Right ventricle myocardium inferior (tissue), 1 donor: ENCODE data around the gene MYH9. TPM values are rescaled to one million over a fixed set of nuclear protein-coding genes. Genes with fewer than 3 reads are reported as not detected.

ENCODE experiments used
- ATAC-seq: fragments of 200-7000 bp; cut with Tn5 transposase; one replicate; pipeline ENCODE4 v1.9.1; 2020; ENCODE audit warnings: mild to moderate bottlenecking, moderate library complexity
- DNase-seq: peaks from one replicate; pipeline ENCODE4 v3.0.0; 2021; ENCODE audit errors: missing footprints
- intact Hi-C: fragments of 100-400 bp; cut with DNase I; formaldehyde crosslinking; loops from one replicate; pipeline ENCODE4 v1.11.0; 2022
- total RNA-seq: library from RNA; stranded (reverse); fragmentation: NEBNext Ultra II Directional; extraction: Animal tissue kit (Norgen Biotek cat#: 25700); gene quantifications from one replicate; pipeline ENCODE4 v1.2.1, GENCODE V29; 2021
- donor health status: DM: no; HTN: yes; CAD: no; lungs with severe emphysema.

MYH9 gene
- total RNA-seq, 1 donor from 2014 or later = 180 TPM

DNA sequence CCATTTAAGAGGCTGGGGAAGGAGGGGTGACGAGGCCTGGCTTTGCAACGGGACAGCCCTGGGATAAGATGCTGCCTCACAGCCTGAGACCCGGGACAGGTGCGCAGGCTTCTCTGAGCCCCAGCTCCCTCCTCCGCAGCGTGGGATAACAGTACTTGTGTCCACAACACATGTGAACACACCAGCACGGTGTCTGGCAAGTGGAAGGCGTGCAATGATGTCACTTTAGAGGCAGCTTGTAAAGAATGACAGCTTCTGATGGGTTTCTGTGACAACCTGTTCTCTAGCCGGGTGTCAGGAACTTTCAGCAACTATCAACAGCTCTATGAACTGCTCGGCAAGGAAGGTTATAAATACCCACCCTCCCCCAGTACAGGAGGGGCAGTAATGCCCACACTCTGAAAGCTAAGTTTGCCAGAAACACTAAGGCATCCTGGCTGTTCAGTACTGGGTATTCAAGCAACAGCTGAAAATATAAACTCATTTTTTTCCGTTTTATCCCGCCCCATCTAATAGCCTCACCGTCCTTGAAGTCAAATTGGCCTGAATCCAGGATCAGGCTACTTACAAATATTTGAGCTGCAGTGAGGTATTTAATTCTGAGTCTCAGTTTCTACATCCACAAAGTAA is 59.7 kb downstream of the MYH9 start:
- intact Hi-C loops = loop anchor here (2.0 kb wide), 1 partner anchor 59 kb away; the partner anchor contains the start of gene MYH9
- peak; percentile 49 for ATAC-seq
- no peak for DNase-seq

- ATAC-seq = no peak
- DNase-seq = no peak
- intact Hi-C loops = no loop called here
These were observed 61.3 kb downstream of the MYH9 start for GRCh38 chr22:36326178-36327161.

- no peak for DNase-seq
These were observed 62.4 kb downstream of the MYH9 start for GRCh38 chr22:36325154-36326031.

GRCh38 chr22:36324414-36324813 is 63.4 kb downstream of the MYH9 start:
- DNase-seq = no peak
- intact Hi-C loops = loop anchor here (2.0 to 5.0 kb wide), 2 partner anchors 38 to 143 kb away; no protein-coding TSS in a partner anchor
- ATAC-seq = peak; percentile 27

More at GRCh38 chr22:36325154-36326031, 62.4 kb downstream of the MYH9 start:
- ATAC-seq = no peak
- intact Hi-C loops = loop anchor here (2.0 kb wide), 1 partner anchor 37 kb away; no protein-coding TSS in a partner anchor

- DNase-seq (peak; percentile 84), ATAC-seq (peak; percentile 58)
- intact Hi-C loops = loop anchor here (1.0 to 5.0 kb wide), 3 partner anchors 39 to 143 kb away; no protein-coding TSS in a partner anchor
These were observed 63.9 kb downstream of the MYH9 start for GRCh38 chr22:36323855-36324331.

GRCh38 chr22:36323182-36323854 is 64.4 kb downstream of the MYH9 start:
- DNase-seq = no peak
- peak; percentile 67 for ATAC-seq
- intact Hi-C loops = loop anchor here (1.0 to 5.0 kb wide), 2 partner anchors 65 to 144 kb away; no protein-coding TSS in a partner anchor

- ATAC-seq = no peak
- intact Hi-C loops = loop anchor here (5.0 kb wide), 1 partner anchor 145 kb away; no protein-coding TSS in a partner anchor
- no peak for DNase-seq
These were observed 65.2 kb downstream of the MYH9 start for GRCh38 chr22:36322602-36322915.

GRCh38 chr22:36321797-36322601 is 65.8 kb downstream of the MYH9 start:
- DNase-seq (no peak), ATAC-seq (no peak)
- intact Hi-C loops = loop anchor here (5.0 kb wide), 1 partner anchor 145 kb away; no protein-coding TSS in a partner anchor

DNA sequence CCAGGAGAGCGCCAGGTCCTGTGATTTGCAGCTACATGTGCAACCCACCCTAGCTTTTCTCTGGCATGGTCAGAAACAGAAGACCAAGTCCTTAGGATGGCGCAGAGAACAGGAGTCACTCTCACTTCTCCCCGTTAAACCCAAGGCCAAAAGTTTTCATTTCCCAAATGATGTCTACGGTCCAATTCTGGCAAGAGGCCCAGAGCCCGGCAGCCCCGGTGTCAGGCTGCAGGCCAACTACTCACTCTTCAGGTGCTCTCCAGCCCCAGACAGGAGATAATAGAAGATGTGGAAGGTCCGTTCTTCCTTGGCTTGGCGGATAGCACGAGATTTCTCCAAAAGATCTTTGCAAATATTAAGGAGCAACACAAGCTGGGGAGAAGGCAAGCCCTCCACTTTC is 67.2 kb downstream of the MYH9 start:
- no peak for ATAC-seq
- intact Hi-C loops = loop anchor here (5.0 kb wide), 1 partner anchor 147 kb away; no protein-coding TSS in a partner anchor
- no peak for DNase-seq

DNA sequence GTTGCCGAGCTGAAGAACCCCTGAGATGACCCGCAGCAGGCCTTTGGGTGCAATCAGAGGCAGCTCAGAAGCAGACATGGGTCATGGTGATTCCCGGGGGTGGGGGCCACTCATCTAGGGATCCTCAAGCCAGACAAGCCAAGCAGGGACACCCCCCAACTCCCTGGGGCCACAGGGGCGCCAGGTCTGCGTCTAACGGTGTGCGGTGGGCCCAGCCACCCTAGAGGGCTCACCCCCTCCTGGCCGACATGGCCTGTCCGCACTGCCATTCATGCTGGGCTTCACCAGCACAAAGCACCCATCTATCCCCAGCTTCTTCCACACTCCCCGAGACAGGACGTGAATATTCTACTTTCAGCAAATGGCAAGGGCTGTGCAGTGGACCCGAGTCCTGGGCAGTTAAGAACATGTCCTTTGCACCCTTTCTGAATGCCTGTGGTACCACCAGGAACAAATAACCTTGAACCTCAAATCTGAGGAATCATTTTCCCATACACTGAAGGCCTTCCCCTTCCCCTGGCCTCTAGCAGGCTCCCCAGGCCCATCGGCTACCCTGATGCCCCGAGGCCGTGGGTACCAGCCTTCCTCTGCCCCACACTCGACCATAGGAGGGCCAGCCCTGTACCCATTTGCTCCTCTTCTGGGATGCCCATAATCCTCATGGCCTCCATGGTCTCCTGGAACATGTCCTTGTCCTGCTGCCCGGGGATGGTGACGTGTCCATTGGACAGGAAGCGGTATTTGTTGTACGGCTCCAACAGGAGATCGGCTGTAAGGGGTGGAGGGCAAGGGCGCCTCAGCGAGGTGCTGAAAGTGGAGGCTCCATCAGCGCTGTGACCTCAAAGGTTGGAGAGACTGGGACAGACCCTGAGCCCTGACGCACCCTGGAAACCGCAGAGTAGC is 67.9 kb downstream of the MYH9 start:
- DNase-seq (no peak), ATAC-seq (no peak)
- intact Hi-C loops = loop anchor here (5.0 kb wide), 1 partner anchor 147 kb away; no protein-coding TSS in a partner anchor

DNA sequence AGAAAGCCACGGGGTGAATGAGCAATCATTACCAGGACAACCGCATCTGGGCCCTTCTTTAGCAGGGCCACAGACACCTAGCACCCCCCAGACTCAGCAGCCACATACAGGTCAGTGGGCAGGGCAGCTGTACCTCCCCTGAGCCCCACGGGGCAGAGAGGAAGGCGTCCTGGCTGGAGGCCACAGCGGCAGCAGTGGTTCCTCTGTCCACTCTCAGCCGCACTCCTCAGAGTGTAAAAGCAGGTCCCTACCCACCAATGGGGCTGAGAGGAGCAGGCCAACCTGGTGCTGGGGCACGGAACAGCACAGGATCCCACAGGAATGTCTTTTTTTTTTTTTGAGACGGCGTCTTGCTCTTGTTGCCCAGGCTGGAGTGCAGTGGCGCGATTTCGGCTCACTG is 69.3 kb downstream of the MYH9 start:
- intact Hi-C loops = no loop called here
- DNase-seq = no peak
- no peak for ATAC-seq

- no peak for ATAC-seq
- intact Hi-C loops = no loop called here
- no peak for DNase-seq
These were observed 70.0 kb downstream of the MYH9 start for GRCh38 chr22:36317658-36318271.

DNA sequence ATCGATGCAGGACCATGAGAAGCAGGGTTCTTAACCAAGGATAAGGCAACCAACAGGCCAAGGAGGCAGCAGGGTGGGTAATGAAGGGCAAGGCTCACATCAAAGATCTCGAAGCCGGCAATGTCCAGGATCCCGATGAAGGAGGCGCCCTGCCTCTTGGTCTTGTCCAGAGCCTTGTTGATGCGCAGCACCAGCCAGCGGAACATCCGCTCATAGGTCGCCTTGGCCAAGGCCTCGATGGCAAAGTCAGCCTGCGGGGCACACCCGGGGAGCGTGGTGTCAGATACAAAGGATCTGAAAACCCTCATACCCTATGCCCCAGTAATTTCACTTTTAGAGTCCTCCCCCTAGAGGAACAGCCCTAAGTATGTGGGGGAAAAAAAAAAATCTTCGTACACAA is 71.3 kb downstream of the MYH9 start:
- no peak for DNase-seq
- intact Hi-C loops = no loop called here

DNA sequence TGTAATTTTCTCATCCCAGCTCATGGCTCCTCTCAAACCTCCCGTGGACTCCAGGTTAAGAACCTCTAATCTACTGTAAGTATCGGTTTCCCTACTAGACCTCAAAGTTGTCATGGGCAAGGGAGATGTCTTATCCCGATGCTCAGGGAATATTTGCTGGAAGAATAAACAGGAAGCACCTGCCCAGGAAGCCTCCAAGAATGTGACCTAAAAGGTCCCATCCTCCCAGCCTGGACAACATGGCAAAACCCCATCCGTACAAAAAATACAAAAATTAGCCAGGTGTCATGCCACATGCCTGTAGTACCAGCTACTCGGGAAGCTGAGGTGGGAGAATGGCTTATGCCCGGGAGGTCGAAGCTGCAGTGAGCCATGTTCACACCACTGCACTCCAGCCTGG is 72.4 kb downstream of the MYH9 start:
- no peak for ATAC-seq
- no peak for DNase-seq
- intact Hi-C loops = no loop called here

More for the DNA sequence above, 71.3 kb downstream of the MYH9 start:
- no peak for ATAC-seq

DNA sequence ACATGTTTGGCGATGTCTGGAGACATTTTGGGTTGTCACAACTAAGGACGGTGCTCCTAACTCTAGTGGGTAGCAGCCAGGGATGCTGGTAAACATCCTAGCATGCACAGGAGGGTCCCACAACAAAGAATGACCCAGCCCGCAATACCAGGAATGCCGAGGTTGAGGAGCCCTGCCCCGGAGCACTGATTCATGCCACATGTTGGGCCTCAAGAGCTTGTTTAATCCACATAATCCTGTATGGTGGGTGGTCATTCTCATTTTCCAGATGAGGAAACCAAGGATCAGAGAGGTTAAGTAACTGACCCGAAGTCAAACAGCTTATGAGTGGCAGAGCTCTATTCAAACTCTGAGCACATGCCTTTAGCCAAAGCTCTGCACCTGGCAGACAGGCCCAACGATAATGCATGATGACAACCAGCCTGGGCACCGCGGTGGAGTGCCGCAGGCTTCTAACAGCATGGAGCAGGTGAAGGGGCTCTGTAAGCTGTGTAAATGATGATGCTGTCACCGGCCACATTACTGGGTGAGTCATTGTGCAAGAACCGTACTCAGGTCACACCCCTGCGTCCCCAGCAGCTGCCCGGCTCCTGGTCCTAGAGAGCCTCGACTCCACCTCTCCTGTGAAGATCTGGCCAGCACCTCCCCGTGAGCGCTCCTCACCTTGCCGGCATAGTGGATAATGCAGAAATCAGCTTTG is 76.2 kb downstream of the MYH9 start:
- ATAC-seq (no peak), DNase-seq (no peak)
- intact Hi-C loops = no loop called here
